NCI-H128 (cell line): ENCODE measurements around the gene MKS1.

Experiments
- DNase-seq: peaks from one replicate; lab custom pipeline; 2025; ENCODE audit not compliant: unreplicated experiment; lab: John Stamatoyannopoulos, UW

MKS1 gene

GRCh38 chr17:58245428-58246103 lies 26.5 kb upstream of the MKS1 start:
- DNase-seq = no peak

- DNase-seq = no peak
Measured at GRCh38 chr17:58244963-58245362, 25.9 kb upstream of the MKS1 start.

GRCh38 chr17:58242171-58242784 lies 23.2 kb upstream of the MKS1 start:
- no peak for DNase-seq

GRCh38 chr17:58239987-58240386 lies 20.9 kb upstream of the MKS1 start:
- no peak for DNase-seq

GRCh38 chr17:58238147-58238634 lies 19.1 kb upstream of the MKS1 start, which contains the start of gene LPO:
Gene LPO, plus strand, starts transcription at chr17:58238584. Its CDS starts 4,396 bp downstream, at chr17:58242980.
- no peak for DNase-seq

GRCh38 chr17:58236394-58236793 lies 17.3 kb upstream of the MKS1 start:
- DNase-seq = no peak

- no peak for DNase-seq
Measured at GRCh38 chr17:58235821-58236220, 16.8 kb upstream of the MKS1 start.

GRCh38 chr17:58234512-58234911 lies 15.5 kb upstream of the MKS1 start:
- no peak for DNase-seq

GRCh38 chr17:58233543-58233942 lies 14.5 kb upstream of the MKS1 start:
- no peak for DNase-seq

GRCh38 chr17:58232707-58233156 lies 13.7 kb upstream of the MKS1 start:
- DNase-seq = no peak

- no peak for DNase-seq
Measured at GRCh38 chr17:58231641-58232040, 12.6 kb upstream of the MKS1 start.

GRCh38 chr17:58229881-58230280 lies 10.8 kb upstream of the MKS1 start:
- no peak for DNase-seq

- DNase-seq = no peak
Measured at GRCh38 chr17:58229384-58229783, 10.3 kb upstream of the MKS1 start.

- DNase-seq = no peak
Measured at GRCh38 chr17:58228679-58229078, 9.6 kb upstream of the MKS1 start.

GRCh38 chr17:58227733-58228132 lies 8.7 kb upstream of the MKS1 start:
- DNase-seq = no peak

- DNase-seq = no peak
Measured at GRCh38 chr17:58224315-58224714, 5.3 kb upstream of the MKS1 start.

- no peak for DNase-seq
Measured at GRCh38 chr17:58219789-58220183, 731 bp upstream of the MKS1 start.

- no peak for DNase-seq
Measured at GRCh38 chr17:58217766-58218165, 1.3 kb downstream of the MKS1 start.

GRCh38 chr17:58215685-58216084 lies 3.4 kb downstream of the MKS1 start:
- no peak for DNase-seq

GRCh38 chr17:58210922-58211321 lies 8.1 kb downstream of the MKS1 start:
- DNase-seq = no peak

- no peak for DNase-seq
Measured at GRCh38 chr17:58208344-58208743, 10.7 kb downstream of the MKS1 start.

- no peak for DNase-seq
Measured at GRCh38 chr17:58207451-58207850, 11.6 kb downstream of the MKS1 start.

- no peak for DNase-seq
Measured at GRCh38 chr17:58205936-58206335, 13.1 kb downstream of the MKS1 start.
